Lower leg skin (tissue), 3 donors: ENCODE measurements around the gene RPRML.

Source experiments
- CTCF ChIP-seq, 3 donors: fragments of 450-650 bp; IDR thresholded peaks; one replicate each; pipeline ENCODE4 v1.5.1; 2016; ENCODE audit warnings: antibody characterized with exemption in 3 of 3, mild to moderate bottlenecking in 3 of 3, moderate library complexity in 2 of 3
- POLR2A ChIP-seq, 2 donors: fragments of 450-650 bp; IDR thresholded peaks; one replicate each; pipeline ENCODE4 v1.6.1; 2016 to 2017; ENCODE audit warnings: antibody characterized with exemption in 2 of 2, mild to moderate bottlenecking in 1 of 2, moderate library complexity in 1 of 2

- TF ChIP-seq CTCF (IDR thresholded peaks at IDR 0.05) (no peak), POLR2A (IDR thresholded peaks at IDR 0.05) (no peak)
These were observed 35.3 kb downstream of the RPRML start for GRCh38 chr17:46943501-46944393.
